Small intestine (tissue), 7 donors: Measurements from ENCODE around the gene TEX26. TPM values are rescaled to one million over a fixed set of nuclear protein-coding genes. Genes with fewer than 3 reads are reported as not detected.

Experiments used
- DNase-seq, 2 donors: peaks; one replicate each; pipeline versions ENCODE4 v3.0.0 to v3.0.0-alpha.2; 2013
- FAIRE-seq: peaks from 2 replicates; lab custom pipeline; 2012; peaks lifted over from hg19 to GRCh38; lab: Jason Lieb, UNC
- H3K27ac ChIP-seq, 3 donors: one replicate each; pipeline ENCODE4 v1.5.1; 2013; ENCODE audit warnings: low read length in 2 of 3, mild to moderate bottlenecking in 2 of 3, control low read depth in 1 of 3, inconsistent platforms in 1 of 3, low read depth in 1 of 3, moderate library complexity in 1 of 3
- H3K27me3 ChIP-seq, 3 donors: one replicate each; pipeline ENCODE4 v1.6.1; 2013; ENCODE audit warnings: low read length in 3 of 3, inconsistent platforms in 1 of 3; ENCODE audit not compliant: control insufficient read depth in 3 of 3, insufficient read depth in 3 of 3
- H3K36me3 ChIP-seq, 3 donors: one replicate each; pipeline ENCODE4 v1.6.1; 2013; ENCODE audit warnings: low read length in 3 of 3, inconsistent platforms in 1 of 3, low read depth in 1 of 3, mild to moderate bottlenecking in 1 of 3, moderate library complexity in 1 of 3; ENCODE audit not compliant: control insufficient read depth in 3 of 3, insufficient read depth in 2 of 3
- H3K4me1 ChIP-seq, 3 donors: one replicate each; pipeline ENCODE4 v1.6.1; 2013; ENCODE audit warnings: low read length in 2 of 3, inconsistent platforms in 1 of 3, low read depth in 1 of 3, mild to moderate bottlenecking in 1 of 3, moderate library complexity in 1 of 3; ENCODE audit not compliant: control insufficient read depth in 3 of 3, insufficient read depth in 2 of 3
- H3K4me3 ChIP-seq, 3 donors: one replicate each; pipeline ENCODE4 v1.5.1; 2013; ENCODE audit warnings: low read length in 3 of 3, control low read depth in 1 of 3, inconsistent platforms in 1 of 3, low read depth in 1 of 3, mild to moderate bottlenecking in 1 of 3, moderate library complexity in 1 of 3
- H3K9me3 ChIP-seq, 2 donors: one replicate each; pipeline ENCODE4 v1.6.1; 2013; ENCODE audit warnings: low read depth in 1 of 2, low read length in 1 of 2; ENCODE audit not compliant: control insufficient read depth in 2 of 2, insufficient read depth in 1 of 2
- WGBS, 3 donors: extraction: QIAGEN DNeasy Blood & Tissue Kit; methylation state at CpG; one replicate each; pipeline ENCODE4 v1.1.7; 2013; 5-methylcytosine and 5-hydroxymethylcytosine counted together
- polyA plus RNA-seq, 4 donors: library from polyadenylated mRNA; stranded (reverse) in 3 of 4; unstranded in 1 of 4; fragments of 200-250 nt in 3 of 4; fragments of 120-200 nt in 1 of 4; gene quantifications; one replicate each; pipeline versions ENCODE4 v1.2.1 to v1.2.3, GENCODE V29; 2013
- donor health status: healthy with polysubstance abuse.
- donor health status: control.
- donor health status: control.
- donor health status: Bipolar disorder and iron deficiency.
- donor health status: healthy.

Gene TEX26
- polyA plus RNA-seq, 4 donors: not detected

DNA sequence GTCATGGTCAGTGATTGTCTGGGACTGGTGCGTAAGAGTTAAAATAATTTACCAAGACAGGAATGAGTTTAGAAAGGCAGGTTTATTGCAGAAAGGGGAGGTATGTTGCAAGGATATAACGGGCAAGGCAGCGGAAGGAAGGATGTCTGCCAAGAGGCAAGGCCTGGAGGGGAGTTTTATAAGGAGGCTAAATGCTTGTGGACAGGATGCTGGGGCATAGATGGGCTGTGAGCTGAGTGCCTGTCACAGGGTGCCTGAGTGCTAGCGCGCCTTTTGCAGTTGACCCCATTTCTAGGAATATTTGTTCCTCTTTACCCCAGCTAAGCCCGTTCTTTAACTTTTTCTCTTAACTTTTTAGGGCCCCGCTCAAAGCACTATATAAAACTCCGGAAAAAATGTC, 58.7 kb downstream of the TEX26 start:
- Histone ChIP-seq H3K27me3 (no peaks in the 10 kb centered on the region), H3K9me3 (no peaks in the 10 kb centered on the region), H3K36me3 (no peaks in the 10 kb centered on the region), H3K4me1 (no peaks in the 10 kb centered on the region), H3K27ac (no peak overlapping the region), H3K4me3 (no peak overlapping the region)
- FAIRE-seq (no peak), DNase-seq (no peak)
- WGBS, 3 donors: 87 to 89% (median 88%) methylated on average over 8 of the region's 8 CpGs

DNA sequence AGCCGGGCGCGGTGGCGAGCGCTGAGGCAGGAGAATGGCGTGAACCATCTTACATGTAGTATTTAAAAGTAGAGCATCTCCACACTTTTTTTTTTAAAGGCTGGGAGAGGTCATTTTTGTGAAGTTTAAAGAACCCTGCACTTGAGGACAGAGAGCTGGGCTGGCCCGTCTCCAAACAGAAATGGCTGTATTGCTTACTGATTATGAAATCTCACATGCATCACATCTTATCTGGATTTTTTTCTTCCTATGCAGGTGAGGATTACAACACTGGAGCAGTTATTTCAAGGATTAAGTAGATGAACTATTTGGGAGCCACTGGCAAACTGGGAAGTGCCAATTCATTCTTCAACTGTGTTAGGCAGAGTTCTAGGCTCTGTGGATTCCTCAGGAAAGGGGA, 59.5 kb downstream of the TEX26 start:
- 89 to 91% (median 90%) methylated on average over 7 of the region's 7 CpGs for WGBS, 3 donors
- Histone ChIP-seq H3K9me3 (no peaks in the 10 kb centered on the region), H3K27me3 (no peaks in the 10 kb centered on the region), H3K36me3 (no peaks in the 10 kb centered on the region), H3K27ac (no peak overlapping the region), H3K4me1 (no peaks in the 10 kb centered on the region), H3K4me3 (no peak overlapping the region)
- DNase-seq (no peak), FAIRE-seq (no peak)

DNA sequence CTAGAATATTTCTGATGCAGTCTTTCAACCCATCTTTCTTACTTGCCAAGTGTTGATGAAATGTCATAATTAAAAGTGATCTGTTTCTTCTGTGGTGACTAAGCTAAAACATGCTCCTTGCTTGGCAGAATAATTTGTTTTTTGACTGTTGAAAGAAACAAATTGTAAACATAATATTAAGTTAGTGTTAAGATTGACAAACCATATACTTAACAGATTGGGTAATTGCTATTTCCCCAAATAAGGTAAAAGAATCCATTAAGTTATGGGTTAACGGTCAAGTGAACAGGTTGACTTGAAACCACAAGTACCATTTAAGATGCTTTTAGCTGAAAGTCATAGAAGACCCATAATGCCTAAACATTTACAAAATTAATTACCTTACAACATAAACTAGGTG, 62.9 kb downstream of the TEX26 start:
- no peak overlapping the region for H3K4me3 ChIP-seq
- H3K36me3 ChIP-seq: no peaks in the 10 kb centered on the region
- H3K4me1 ChIP-seq: no peaks in the 10 kb centered on the region
- H3K27ac ChIP-seq: no peak overlapping the region
- 82 to 92% (median 87%) methylated on average over 1 of the region's 1 CpG for WGBS, 3 donors
- FAIRE-seq (no peak), DNase-seq (no peak)
- peaks cover 0 to 5% (median 3%) of the 10 kb centered on the region in 3 donors for H3K27me3 ChIP-seq
- no peaks in the 10 kb centered on the region for H3K9me3 ChIP-seq

DNA sequence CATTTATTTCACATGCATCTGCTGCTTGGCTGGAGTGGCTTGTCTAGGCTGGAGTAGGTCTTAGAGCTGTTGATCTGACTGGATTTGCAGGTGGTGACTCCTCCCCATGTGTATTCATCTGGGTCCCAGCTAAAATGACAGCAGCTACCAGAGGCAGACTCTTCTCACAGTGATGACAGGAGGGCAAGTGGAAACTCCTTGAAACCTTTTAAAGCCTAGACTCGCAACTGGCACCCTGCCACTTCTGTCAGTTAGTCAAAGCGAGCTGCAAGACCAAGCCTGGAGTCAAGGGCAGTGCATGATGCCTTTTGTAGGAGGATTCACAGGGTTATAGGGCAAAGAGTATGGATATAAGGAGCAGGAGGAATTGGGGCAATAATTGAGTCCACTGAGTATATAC, 65.2 kb downstream of the TEX26 start:
- FAIRE-seq (no peak), DNase-seq (no peak)
- H3K27ac ChIP-seq: peak overlapping the region in 1 of 3 donors; percentile 42
- 48 to 66% (median 55%) methylated on average over 2 of the region's 2 CpGs for WGBS, 3 donors
- H3K27me3 ChIP-seq: peaks cover 0 to 5% (median 4%) of the 10 kb centered on the region in 3 donors
- H3K4me1 ChIP-seq: no peaks in the 10 kb centered on the region
- no peak overlapping the region for H3K4me3 ChIP-seq
- no peaks in the 10 kb centered on the region for H3K36me3 ChIP-seq
- no peaks in the 10 kb centered on the region for H3K9me3 ChIP-seq

DNA sequence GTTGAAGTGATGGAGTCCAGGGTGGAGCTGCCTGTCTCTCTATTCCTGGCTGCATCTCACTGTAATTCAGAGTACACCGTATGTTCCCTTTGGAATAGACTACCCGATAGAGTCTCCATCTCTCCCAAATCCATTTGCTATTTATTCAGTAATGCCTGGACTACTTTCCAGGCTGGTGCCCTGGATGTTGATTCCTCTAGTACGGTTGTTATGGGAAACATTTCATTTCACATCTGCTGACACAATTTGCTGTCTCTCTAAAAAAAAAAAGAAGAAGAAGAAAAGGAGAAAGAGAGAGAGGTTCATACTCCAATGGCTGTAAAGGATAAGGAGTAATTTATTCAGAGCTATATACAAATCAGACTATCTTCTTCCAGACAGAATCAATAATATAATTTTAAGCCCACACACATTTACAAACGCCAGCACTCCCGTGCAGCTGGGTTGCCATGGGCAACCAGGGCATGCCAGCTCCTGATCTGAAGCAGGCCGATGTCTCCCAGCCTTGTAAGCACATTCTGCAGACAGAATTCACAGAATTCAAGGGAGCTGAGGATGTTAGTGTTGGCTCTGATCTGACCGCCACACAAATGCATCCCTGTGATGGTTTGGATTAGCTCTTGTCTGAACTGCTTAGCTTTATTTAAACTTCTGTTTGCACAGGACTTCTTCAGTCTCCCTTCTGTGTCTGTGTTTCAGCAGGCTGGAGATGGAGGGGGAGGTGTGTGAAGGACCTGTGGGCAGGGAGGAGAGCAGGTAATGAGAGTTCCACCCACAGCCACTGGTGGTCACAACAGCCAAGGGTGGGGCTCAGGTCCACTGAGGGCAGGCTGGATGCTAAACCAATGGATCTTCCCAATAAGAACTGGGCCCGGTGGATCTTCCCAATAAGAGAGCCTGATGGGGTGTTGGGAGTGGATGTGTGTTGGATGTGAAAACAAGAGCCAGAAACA, 66.0 kb downstream of the TEX26 start:
- FAIRE-seq (no peak), DNase-seq (peak in 1 of 2 donors; percentile 9)
- Histone ChIP-seq H3K27ac (peak overlapping the region in 1 of 3 donors; percentile 42), H3K36me3 (no peaks in the 10 kb centered on the region), H3K4me3 (no peak overlapping the region), H3K4me1 (no peaks in the 10 kb centered on the region), H3K27me3 (peaks cover 0 to 5% (median 4%) of the 10 kb centered on the region in 3 donors), H3K9me3 (no peaks in the 10 kb centered on the region)
- WGBS, 3 donors: 36 to 46% (median 40%) methylated on average over 8 of the region's 8 CpGs

DNA sequence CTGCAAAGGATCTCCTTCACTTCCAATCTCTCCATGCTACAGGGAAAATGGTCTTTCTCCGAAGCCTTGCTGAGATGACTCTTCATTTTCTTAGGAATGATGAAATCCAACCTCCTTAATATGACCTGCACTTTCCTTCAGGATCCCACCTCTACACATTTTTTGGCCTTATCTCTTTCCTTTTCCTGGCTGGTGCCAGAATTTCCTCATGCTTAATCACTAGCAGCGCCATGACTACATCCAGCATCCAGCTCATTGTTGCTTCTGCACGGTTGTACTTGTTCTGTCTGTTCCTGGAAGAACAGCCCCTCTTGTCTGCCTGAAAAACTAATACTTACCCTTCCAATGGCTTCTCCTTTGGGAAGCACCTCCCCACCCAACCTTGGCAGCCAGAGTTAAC, 68.4 kb downstream of the TEX26 start:
- DNase-seq (no peak), FAIRE-seq (no peak)
- H3K36me3 ChIP-seq: no peaks in the 10 kb centered on the region
- no peaks in the 10 kb centered on the region for H3K9me3 ChIP-seq
- H3K4me3 ChIP-seq: no peak overlapping the region
- H3K27ac ChIP-seq: no peak overlapping the region
- no peaks in the 10 kb centered on the region for H3K4me1 ChIP-seq
- 69 to 74% (median 73%) methylated on average over 3 of the region's 3 CpGs for WGBS, 3 donors
- peaks cover 0 to 5% (median 4%) of the 10 kb centered on the region in 3 donors for H3K27me3 ChIP-seq

DNA sequence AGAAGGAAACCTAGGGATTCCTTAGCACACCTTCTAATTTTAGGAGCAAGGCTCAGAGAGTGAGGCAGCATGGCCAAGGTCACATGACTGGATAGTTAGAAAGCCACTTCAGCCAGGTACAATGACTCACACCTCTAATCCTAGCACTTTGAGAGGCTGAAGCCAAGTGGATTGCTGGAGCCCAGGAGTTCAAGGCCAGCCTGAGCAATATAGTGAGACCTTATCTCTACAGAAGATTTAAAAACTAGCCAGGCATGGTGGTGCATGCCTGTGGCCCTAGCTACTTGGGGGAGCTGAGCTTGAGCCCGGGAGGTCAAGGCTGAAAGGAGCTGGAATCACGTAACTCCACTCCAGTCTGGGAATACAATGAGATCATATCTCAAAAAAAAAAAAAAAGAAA, 69.2 kb downstream of the TEX26 start:
- H3K9me3 ChIP-seq: no peaks in the 10 kb centered on the region
- no peak overlapping the region for H3K27ac ChIP-seq
- no peaks in the 10 kb centered on the region for H3K4me1 ChIP-seq
- 23 to 42% (median 33%) methylated on average over 2 of the region's 2 CpGs for WGBS, 3 donors
- peak in 1 of 2 donors; percentile 5 for DNase-seq
- no peak overlapping the region for H3K4me3 ChIP-seq
- FAIRE-seq: no peak
- H3K27me3 ChIP-seq: peaks cover 0 to 5% (median 4%) of the 10 kb centered on the region in 3 donors
- H3K36me3 ChIP-seq: no peaks in the 10 kb centered on the region

DNA sequence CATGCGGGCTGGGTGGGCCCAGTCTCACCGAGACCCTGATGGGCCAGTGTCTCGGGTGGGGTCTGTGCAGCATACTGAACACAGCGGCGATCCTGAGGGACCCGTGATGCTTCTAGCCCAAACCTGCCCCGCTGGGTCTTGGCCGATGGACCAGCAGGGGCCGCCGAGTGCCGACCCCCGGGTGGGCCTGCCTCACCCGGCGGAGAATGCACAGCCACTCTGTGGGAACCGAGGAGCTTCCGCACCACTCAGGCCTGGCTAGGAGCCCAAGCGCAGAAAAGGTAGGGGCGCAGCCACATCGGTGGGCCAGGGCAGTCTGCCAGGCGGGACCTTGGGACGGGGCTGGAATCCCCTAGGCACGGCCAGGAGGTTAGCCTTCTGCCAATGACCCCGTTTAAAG, 72.6 kb downstream of the TEX26 start:
- peaks cover 0 to 4% (median 4%) of the 10 kb centered on the region in 3 donors for H3K27me3 ChIP-seq
- DNase-seq (no peak), FAIRE-seq (no peak)
- H3K27ac ChIP-seq: no peak overlapping the region
- no peaks in the 10 kb centered on the region for H3K4me1 ChIP-seq
- H3K36me3 ChIP-seq: no peaks in the 10 kb centered on the region
- 93 to 96% (median 93%) methylated on average over 20 to 23 of the region's 23 CpGs for WGBS, 3 donors
- no peaks in the 10 kb centered on the region for H3K9me3 ChIP-seq
- no peak overlapping the region for H3K4me3 ChIP-seq
